NCI-H128 (cell line): Measurements from ENCODE around the gene FRMPD4.

ENCODE experiments used
- DNase-seq: peaks from one replicate; lab custom pipeline; 2025; ENCODE audit not compliant: unreplicated experiment; lab: John Stamatoyannopoulos, UW

FRMPD4 gene

DNA sequence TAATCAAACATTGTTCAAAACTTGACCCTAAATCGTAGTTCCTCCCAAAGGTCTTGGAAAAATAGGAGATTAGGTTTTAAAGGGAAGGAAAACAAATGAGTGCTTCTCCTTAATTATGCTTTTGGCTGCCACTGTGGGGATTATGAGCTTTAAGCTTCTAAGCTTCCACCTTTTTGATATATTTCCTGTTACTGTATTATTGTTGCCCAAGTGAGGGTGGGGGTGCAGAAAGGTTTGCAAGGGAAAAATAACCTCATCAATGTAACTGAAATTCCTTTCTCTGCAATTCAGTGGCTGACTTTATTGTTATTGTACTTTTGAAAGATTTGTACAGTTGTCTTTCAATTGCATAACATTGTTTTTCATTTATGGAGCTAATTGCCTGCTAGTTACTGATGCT is 285.1 kb downstream of the FRMPD4 start:
- DNase-seq, result no peak

DNA sequence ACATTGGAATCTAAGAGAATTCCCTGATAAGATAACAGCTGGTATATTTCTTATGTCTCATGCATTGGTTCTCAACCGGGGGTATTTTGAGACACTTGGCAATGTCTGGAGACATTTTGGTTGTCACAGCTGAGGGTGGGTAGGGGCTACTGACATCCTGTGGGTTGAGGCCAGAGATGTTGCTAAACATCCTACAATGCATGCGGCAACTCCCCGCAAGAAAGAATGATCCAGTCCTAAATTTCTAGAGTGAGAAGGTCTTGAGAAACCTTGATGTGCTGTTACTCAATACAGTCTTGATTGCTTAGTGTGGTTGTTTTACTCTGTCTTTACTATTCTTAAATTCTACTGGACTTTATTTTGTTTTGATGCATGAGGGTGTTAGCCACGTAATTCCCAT is 287.2 kb downstream of the FRMPD4 start:
- no peak for DNase-seq

DNA sequence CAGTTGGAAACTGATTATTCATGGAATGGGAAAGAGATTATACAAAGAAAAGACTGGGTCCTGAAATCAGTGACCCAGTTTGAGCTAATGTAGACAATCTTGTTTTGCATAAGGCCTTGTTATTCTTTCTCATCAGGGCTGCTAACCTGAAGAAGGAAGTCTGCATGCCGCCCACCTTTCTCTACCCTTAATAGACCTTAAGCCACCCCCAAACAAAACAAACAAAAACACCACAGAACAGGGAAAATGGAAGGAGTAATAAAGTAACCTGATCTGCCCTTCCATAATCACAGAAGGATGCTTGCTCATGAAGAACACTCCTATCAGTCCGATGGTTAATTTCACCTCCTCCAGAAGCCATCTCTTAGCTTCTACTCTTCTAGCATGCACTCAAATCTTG is 288.1 kb downstream of the FRMPD4 start:
- no peak for DNase-seq

DNA sequence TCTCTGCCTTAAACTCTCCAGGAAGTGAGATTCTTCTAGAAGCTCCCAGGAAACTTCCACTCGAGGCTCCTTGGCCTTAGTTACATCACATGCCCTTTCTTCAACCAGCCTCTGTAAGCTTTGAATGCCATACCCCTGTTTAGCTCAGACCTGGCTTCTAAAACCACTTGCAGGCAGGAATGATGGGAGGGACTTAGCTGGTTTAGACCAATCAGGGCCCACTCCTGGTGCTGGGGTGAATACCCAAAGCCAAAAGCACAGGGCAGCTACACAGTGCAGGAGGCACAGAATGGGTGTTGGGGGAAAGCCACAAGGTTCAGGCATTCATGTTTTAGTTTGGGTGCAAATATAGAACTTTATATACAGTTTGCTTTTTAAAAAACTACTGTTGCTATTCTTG is 296.2 kb downstream of the FRMPD4 start:
- DNase-seq, result no peak

DNA sequence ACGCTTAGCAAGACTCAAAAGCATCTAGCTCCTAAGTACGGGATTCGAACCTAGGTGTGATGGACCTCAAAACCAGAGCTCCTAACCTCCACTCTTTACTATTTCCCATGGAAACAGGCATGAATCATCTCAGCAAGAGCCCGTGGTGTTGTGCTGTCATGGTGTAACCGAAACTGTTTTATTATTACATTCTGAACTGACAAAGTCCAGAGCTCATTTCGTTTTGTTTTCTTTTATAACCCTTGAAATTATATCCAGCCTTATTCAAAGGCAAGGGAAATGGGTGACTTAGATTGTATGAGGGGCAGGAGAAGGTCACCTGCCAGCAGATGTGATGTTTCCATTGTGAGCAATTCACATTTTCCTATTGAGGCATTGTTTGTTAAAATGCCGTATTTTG is 301.1 kb downstream of the FRMPD4 start:
- DNase-seq, result no peak

DNA sequence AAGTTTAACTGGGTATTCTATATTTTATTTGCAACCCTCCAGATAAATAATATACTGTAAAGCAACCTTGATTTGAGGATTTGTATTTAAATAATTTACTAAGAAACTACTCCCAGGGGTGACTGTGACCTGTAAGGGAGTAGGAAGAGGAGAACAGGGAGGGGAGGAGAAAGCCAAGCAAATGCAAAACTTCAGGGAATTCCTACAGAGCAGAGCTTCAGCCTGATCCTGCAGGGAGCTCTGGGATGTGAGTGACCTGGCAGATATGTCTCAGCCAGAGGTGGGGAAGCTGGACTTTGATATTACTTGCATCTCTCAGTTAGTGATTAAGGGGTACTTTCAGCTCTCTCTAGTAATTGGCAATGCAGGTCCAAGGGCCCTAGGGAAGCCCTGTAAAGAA is 302.0 kb downstream of the FRMPD4 start:
- DNase-seq, result no peak

DNA sequence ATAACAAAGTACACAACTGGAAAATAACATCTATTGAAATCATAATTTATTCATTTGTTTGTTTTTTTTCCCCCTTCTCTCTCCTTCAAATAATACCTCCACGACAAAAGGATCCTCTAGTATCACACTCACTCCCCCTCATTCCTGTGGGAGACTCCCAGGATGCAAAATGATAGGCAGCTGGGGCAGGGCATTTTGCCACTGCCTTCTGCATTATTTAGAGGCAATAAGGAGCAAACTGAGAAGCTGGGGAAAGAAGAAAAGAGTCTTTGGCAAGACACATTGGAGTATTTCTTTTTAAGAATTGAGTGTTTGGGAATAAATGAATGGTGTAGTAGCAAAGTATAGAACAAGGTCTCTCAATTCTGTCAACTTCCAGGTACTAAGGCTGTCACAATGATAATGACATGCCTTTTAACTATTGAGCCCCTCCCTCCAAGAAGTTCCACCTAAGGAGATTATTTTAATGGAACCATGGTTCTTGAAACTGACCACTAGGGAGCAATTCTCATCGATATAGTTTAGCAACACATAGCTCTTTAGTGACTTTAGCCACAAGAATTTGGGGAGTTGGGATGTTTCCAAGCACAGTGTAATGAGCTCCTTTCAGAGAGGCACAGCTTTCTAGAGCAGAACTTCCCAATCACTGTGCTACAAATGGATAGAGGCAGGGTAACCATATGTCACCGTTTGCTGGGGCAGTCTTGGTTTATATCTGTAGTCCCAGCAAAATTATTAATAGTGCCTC is 303.3 kb downstream of the FRMPD4 start:
- DNase-seq, result no peak

DNA sequence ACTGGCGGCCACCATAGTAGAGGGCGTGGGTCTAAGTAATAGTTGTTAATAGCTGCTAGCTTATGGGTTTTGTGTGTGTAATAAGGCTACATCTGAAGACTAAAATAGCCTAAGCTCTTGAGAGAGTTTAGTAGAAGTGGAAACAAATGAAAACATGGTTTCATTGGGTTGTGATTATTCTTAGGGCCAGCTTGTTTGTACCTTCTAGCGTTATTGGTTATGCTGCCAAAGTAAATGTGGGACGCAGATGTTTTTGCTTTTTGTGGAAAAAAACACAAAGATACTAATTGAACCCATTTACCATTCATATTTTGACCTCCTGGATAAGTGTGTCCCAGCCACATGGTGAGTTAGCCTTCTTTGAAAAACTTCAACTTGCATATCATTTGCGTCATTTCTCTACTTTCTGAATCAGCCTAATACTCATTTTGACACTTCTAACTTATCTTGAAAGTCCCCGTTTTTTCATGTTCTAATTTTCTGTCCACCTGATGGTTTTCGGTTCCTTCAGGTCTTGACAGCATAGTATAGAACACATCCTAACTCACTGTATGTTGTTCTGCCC is 305.3 kb downstream of the FRMPD4 start:
- DNase-seq, result no peak

DNA sequence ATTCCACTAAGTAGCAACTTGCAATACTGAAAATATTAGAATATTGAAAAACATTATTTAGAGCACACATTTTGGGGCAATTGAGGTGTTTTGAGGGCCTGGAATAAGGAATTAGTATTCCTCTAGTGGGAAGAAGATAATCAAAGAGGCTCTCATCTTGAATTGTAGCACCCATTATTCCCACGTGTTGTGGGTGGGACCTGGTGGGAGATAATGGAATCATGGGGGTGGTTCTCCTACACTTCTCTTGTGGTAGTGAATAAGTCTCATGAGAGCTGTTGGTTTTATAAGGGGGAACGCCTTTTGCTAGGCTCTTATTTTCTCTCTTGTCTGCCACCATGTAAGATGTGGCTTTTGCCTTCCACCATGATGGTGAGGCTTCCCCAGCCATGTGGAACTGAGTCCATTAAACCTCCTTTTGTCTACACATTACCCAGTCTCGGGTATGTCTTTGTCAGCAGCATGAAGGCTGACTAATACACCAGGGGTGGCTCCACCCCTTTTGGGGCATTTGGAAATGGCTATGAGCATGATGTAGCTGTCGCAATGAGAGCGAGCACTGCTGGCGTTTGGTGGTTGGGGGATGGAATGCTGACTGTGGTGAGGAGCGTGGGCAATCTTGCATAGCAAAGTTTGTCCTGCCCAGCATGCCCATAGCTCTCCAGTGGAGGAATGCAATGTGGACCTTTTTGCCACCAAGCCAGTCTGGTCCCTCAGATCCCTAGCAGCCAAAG is 308.2 kb downstream of the FRMPD4 start:
- DNase-seq, result no peak

DNA sequence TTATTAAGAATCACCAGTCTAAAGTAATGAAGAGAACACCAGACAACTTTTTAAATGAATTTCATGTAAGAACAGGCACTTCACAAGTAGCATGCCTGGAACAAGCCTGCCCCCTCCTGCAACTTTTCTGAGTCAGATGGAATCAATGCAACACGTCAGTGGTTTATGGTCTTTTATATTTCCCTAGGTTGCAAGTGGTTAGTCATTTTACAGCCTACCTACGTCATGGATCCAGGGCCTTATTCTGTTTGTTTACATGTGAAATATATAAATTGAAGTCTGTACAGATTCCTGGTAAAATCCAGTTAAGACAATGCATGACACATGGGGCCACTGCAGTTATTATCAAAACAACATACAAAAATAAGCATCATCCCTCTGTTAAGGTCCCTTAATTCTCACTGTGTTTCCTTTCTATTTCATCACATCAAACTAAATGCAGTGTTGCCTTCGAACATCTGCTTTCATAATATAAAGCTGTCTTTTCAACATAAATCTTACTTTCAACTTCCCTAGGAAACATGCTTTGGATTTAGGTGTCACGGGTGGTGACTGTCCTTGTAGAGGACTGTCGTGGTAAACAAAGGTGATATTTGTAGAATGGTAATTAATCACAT is 309.3 kb downstream of the FRMPD4 start:
- DNase-seq, result no peak

DNA sequence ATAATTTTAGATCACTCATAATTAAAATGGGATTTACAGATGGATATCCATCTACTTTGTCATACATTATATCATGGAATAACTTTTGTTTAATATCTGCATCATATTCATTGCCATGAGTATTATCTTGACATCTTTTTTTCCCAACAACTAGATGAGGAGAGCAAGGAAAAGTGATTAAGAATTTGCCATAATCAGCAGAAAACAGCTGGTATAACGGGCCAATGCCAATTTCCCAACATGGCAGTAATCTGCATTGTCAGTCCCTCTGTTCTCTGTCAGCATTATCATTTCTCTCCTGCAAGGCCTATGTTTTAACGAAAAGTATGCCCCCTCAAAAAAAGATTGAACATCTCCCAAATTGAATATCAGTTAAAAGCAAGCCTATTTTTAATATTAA is 314.0 kb downstream of the FRMPD4 start:
- no peak for DNase-seq

DNA sequence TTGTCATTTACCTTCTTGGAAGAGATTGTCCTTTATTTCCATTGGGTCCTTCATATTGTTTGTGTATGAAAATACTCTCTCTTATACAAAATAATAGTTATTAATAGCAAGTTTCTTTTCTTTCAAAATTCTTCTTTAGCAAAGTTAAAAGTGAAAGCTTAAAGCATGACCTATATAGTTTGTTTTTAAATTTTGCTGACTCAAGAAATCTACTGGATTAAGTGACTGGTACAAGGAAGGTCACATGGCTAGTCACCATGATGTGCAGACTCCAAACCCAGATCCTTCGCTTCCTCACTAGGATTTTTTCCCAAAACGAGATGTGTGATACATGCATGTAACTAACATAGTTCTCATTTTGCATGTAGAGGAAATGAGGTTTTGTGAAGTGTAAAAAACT is 322.7 kb downstream of the FRMPD4 start:
- DNase-seq, result no peak

DNA sequence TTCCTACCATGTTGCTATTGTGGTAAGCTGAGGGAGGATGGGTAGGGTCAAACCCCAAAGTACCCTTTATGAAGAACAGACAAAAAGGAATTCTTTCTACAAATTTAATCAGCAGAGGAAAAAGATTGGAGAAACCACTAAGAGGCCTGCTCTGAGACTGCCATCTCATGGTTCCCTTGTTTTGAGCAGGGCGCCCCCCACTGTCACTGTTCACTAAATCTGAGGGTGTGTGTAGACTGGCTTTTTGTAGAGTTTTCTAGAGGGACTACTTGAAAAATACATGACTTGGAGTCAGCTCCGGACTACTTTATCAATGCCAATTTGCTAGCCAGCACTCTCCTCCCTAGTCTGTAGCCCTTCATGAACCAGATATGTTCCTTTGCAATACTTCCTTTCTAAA is 324.8 kb downstream of the FRMPD4 start:
- no peak for DNase-seq

DNA sequence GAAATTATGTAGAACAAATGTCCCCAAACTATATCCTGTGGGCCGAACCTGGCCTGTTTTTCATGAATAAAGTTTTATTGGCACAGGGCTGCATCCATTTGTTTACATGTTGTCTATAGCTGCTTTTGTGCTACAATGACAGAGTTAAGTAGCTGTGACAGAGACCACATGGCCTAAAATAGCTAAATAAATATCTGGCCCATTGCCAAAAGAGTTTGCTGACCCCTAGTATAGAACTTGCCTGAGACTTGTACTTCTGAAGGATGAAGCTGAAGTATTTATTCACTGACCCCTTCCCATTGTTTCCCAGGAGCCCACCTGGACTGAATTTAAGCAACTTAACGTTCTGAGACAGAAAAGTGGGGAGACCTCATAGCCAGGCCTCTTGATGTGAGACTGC is 325.6 kb downstream of the FRMPD4 start:
- no peak for DNase-seq

DNA sequence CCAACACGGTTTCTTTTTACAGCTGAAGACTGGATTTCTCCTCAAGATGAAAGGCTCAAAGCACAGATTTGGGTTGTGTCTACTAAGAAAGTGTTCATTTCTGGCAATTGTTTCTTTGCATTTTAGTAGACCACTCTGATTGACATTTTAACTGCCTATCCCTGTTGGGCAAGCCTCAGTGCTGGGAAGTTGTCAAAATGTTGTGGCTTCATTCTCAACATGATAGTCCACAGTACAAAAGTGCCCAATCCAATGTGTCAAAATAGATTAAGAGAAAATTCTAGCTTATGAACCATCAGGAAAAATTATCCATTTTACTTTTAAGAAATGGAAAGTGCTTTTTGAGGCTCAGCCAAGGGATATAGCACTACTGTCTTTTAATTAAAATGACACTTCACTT is 329.0 kb downstream of the FRMPD4 start:
- no peak for DNase-seq

DNA sequence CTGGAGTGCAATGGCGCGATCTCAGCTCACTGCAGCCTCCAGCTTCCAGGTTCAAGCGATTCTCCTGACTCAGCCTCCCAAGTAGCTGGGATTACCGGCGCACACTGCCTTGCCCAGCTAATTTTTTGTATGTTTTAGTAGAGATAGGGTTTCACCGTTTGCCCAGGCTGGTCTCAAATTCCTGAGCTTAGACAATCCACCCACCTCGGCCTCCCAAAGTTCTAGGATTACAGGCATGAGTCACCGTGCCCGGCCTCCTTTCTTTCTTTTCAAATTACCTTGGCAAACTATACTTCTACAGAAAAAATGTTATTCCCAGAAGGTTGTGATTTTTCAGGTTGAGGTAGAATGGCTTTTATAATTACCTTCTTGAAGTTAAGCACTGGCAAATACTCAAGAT is 331.0 kb downstream of the FRMPD4 start:
- DNase-seq, result no peak

DNA sequence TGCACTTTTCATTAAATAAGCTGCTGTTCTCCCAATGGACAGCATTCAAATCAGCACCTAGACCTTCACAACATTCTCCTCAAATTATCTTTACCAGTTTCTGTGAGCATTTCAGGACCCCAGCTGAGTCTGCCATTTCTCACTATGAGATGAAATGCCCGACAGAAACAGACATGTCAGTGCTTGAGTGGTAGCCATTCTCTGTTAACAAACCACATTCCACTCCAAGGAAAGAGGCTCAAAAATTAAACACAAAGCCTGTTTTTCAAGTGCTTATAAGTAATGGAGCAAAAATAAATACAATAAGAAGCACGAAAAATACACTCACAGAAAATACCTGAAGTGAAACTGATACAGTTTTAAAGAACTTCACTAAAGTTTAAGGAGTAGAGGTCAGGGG is 332.8 kb downstream of the FRMPD4 start:
- no peak for DNase-seq

DNA sequence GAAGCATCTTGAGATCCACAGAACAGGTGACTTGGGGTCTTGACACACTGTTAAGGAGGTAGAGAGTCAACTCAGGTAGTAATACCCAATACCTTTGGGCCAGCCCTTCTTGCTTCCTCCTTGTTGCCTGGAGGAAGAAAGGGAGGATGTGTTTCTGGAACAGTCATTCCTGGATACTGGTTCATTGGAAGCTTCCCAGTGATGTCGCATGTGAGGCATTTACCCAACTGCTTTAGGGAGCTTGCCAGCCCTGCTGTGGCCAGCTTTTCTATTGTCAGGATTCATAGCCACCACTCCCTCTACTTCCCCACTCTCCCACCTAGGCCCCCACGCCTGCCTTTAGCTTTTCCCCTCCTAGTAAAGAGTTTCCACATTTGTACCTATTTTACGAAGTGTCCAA is 342.7 kb downstream of the FRMPD4 start:
- DNase-seq, result no peak

DNA sequence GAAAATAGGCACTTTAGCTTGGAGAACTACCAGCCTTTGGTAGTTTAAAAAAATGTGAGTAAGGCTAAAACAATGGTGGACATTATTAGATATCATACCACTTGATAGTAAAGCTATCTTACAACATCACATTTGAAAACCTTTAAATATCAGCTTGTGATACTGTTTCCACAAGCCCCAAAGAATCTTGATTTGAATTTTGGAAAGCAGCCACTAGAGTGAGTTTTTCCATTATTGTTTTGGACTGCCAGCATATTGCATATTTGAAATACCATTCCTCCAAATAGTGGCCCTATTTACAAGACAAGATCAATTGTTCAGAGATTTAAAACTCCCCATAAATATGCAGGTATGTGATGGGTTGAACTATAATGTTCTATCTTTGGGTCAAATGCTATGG is 349.9 kb downstream of the FRMPD4 start:
- no peak for DNase-seq

DNA sequence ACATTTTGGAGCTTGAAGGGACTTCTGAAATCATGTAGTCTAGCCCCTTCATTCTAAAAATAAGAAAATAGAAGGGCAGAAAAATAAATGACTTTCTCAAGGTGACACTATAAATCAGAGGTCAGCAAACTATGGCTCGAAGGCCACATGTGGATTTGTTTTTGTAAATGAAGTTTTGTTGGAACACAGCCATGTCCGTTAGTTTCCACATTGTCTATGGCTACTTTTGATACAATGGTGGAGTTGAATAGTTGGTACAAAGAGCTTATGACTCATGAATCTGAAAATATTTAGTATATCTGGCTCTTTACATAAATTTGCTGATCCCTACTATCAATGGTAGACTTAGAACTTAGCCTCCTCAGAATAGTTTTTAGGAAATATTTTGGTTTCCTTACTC is 350.5 kb downstream of the FRMPD4 start:
- DNase-seq, result no peak

DNA sequence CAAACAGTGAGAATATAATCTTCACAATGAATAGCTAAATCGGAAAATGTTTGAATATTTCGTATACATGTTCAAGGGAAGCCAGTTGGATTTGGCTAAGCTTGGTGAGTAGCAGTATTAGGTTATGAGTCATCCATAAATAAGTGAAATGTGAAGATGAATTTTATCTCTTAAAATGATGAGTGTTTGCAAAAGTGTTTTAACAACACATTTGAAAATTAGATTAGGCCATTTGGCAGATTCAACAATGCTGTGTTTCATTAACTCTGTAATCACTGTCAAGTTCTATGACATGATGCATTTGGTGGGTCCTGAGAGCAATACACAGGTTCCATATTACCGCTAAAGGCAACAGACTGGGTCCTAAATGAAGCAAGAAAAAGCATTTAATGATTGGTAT is 351.1 kb downstream of the FRMPD4 start:
- no peak for DNase-seq
